K562 (cell line): ENCODE results near the gene EFCAB13. TPM values are rescaled to one million over a fixed set of nuclear protein-coding genes. Genes with fewer than 3 reads are reported as not detected.
A peak's percentile ranks its signal among the peaks of the same experiment; 100 is the strongest.
"Not testable (repeated sequence)": the region's sequence is repeated elsewhere in the genome, so short reads cannot be mapped to it uniquely, and the experiment has no call there.

ENCODE experiments used
- ATAC-seq: fragments of 200-7000 bp; cut with Tn5 transposase; 3 replicates; pipeline ENCODE4 v1.9.1; 2020; ENCODE audit warnings: moderate library complexity
- BruUV-seq: library from RNA; stranded (reverse); fragments of 400-500 nt; replicated peaks from 2 replicates; lab custom pipeline; 2021; lab: Mats Ljungman, UMichigan
- CTCF ChIA-PET: fragments of 300-600 bp; formaldehyde crosslinking; extraction: SDS; loops from one replicate; lab custom pipeline; 2021; ENCODE audit warnings: low intra/inter-chr PET ratio; lab: Yijun Ruan, JAX
- POLR2A ChIA-PET: fragments of 300-600, 350-650 bp; sonication (Branson Sonifier 250); formaldehyde crosslinking; extraction: SDS; loops from one replicate; lab custom pipeline; 2021; ENCODE audit warnings: antibody characterized with exemption, inconsistent platforms; lab: Yijun Ruan, JAX
- DNase-seq, 4 experiments: peaks; one replicate each; pipeline versions ENCODE4 v3.0.0 to v3.0.0-alpha.2; 2011 to 2018; ENCODE audit warnings: low spot score in 3 of 4, mixed read lengths in 3 of 4; ENCODE audit errors: extremely low read depth in 1 of 4
- FAIRE-seq: peaks from 2 replicates; lab custom pipeline; 2011; peaks lifted over from hg19 to GRCh38; lab: Jason Lieb, UNC
- H2AFZ ChIP-seq: 2 replicates; pipeline ENCODE4 v1.6.0; 2011; ENCODE audit warnings: low read depth, low read length, control low read depth, inconsistent platforms
- H3K27ac ChIP-seq: fragments of 200-600 bp; 3 replicates; pipeline ENCODE4 v1.8.0; 2011; ENCODE audit warnings: low read depth, mild to moderate bottlenecking, control low read depth, inconsistent platforms, low read length, moderate library complexity, mixed read lengths; ENCODE audit errors: extremely low read depth
- H3K27me3 ChIP-seq, 2 experiments: fragments of 300-600 bp in 1 of 2; 2 replicates in 1 of 2; 3 replicates in 1 of 2; pipeline versions ENCODE4 v1.6.0 to v1.8.0; 2011; ENCODE audit warnings: inconsistent platforms in 2 of 2, low read length in 2 of 2, mild to moderate bottlenecking in 1 of 2, mixed read lengths in 1 of 2, moderate library complexity in 1 of 2; ENCODE audit not compliant: control insufficient read depth in 2 of 2, insufficient read depth in 2 of 2
- H3K36me3 ChIP-seq: fragments of 300-600 bp; 3 replicates; pipeline ENCODE4 v1.8.0; 2011; ENCODE audit warnings: mild to moderate bottlenecking, low read length, inconsistent platforms; ENCODE audit not compliant: control insufficient read depth, insufficient read depth
- H3K4me1 ChIP-seq, 2 experiments: fragments of 200-600 bp in 1 of 2; replicated peaks in 1 of 2; 2 replicates in 1 of 2; 3 replicates in 1 of 2; pipeline versions ENCODE4 v1.5.1 to v1.8.0; 2011; ENCODE audit warnings: inconsistent platforms in 2 of 2, low read length in 2 of 2, mild to moderate bottlenecking in 1 of 2, mixed read lengths in 1 of 2, moderate library complexity in 1 of 2; ENCODE audit not compliant: control insufficient read depth in 2 of 2, insufficient read depth in 2 of 2
- H3K4me2 ChIP-seq: 2 replicates; pipeline ENCODE4 v1.6.1; 2011; ENCODE audit warnings: low read length, control low read depth, inconsistent platforms, mixed read lengths; ENCODE audit not compliant: insufficient read depth
- H3K4me3 ChIP-seq: fragments of 200-600 bp; sonication (generic), shearing (Covaris generic); 2 replicates; pipeline ENCODE4 v1.5.1; 2016; ENCODE audit warnings: control low read depth, inconsistent platforms
- H3K79me2 ChIP-seq: fragments of 200-600 bp; 3 replicates; pipeline ENCODE4 v1.8.0; 2011; ENCODE audit warnings: low read length, inconsistent platforms; ENCODE audit not compliant: control insufficient read depth, insufficient read depth
- H3K9ac ChIP-seq, 2 experiments: 2 replicates each; pipeline versions ENCODE4 v1.6.0 to v1.6.1; 2011; ENCODE audit warnings: low read depth in 2 of 2, low read length in 2 of 2, control low read depth in 1 of 2, inconsistent platforms in 1 of 2, mild to moderate bottlenecking in 1 of 2, mixed read lengths in 1 of 2; ENCODE audit not compliant: insufficient read depth in 1 of 2
- H3K9me1 ChIP-seq: one replicate; pipeline ENCODE4 v1.6.0; 2011; ENCODE audit warnings: inconsistent platforms, mild to moderate bottlenecking, low read length, moderate library complexity; ENCODE audit not compliant: control insufficient read depth, insufficient read depth
- H3K9me3 ChIP-seq: replicated peaks from 2 replicates; pipeline ENCODE4 v1.5.1; 2011; ENCODE audit warnings: low read depth, low read length, inconsistent platforms; ENCODE audit not compliant: control insufficient read depth, insufficient read depth
- H4K20me1 ChIP-seq: replicated peaks from 2 replicates; pipeline ENCODE4 v1.6.1; 2011; ENCODE audit warnings: low read length, inconsistent platforms, mixed read lengths; ENCODE audit not compliant: control insufficient read depth, insufficient read depth
- EP300 ChIP-seq: IDR thresholded peaks from 2 replicates; pipeline ENCODE4 v1.6.1; 2012; ENCODE audit warnings: low read length, improper control_type of control experiment
- WGBS: fragments of 100-300 bp; shearing (Covaris generic); methylation state at CpG from one replicate; pipeline ENCODE4 v1.1.6; 2016; ENCODE audit warnings: low coverage, mixed read lengths; ENCODE audit not compliant: insufficient coverage; ENCODE audit errors: missing lambda C conversion rate; 5-methylcytosine and 5-hydroxymethylcytosine counted together
- in situ Hi-C: fragments of 300-500 bp; cut with MboI; formaldehyde crosslinking; loops from 4 replicates; pipeline ENCODE4 v1.15.0; 2018; ENCODE audit warnings: inconsistent platforms, mixed read lengths
- intact Hi-C: fragments of 100-400 bp; cut with micrococcal nuclease; formaldehyde crosslinking; loops from 2 replicates; pipeline ENCODE4 v1.14.2; 2022
- polyA plus RNA-seq, 8 experiments: library from polyadenylated mRNA; depleted of rRNA in 4 of 8; stranded (reverse) in 5 of 8; unstranded in 3 of 8; fragments of >200 nt; fragmentation: Nextera tagmentation in 2 of 8; fragmentation: Illumina TruSeq in 1 of 8; extraction: Ambion mirVana in 2 of 8; extraction: Trizol in 1 of 8; gene quantifications; 2 replicates each; pipeline versions ENCODE4 v1.2.1 to v1.2.3, GENCODE V29; 2011 to 2014; ENCODE audit warnings: inconsistent platforms in 1 of 8, missing spikeins in 1 of 8
- total RNA-seq, 7 experiments: library from RNA; depleted of rRNA in 6 of 7; stranded (reverse); fragments of >200 nt in 6 of 7; fragmentation: Illumina TruSeq in 2 of 7; extraction: Trizol in 2 of 7; gene quantifications; 2 replicates each; pipeline versions ENCODE4 v1.2.1 to v1.2.3, GENCODE V29; 2011 to 2021; ENCODE audit warnings: low replicate concordance in 1 of 7

The EFCAB13 gene
- total and polyA plus RNA-seq, 9 of the 15 experiments (the other 6 are each of a cell fraction or from before 2014, with no cell fraction given): 0.32 to 1.3 (median 0.95) TPM

- TF ChIP-seq EP300: no peak
- H2AFZ ChIP-seq: no peak overlapping the region
- ATAC-seq (no peak), DNase-seq (no peak), FAIRE-seq (peak; percentile 51)
- no peaks in the 10 kb centered on the region for H3K4me1 ChIP-seq
- ChIA-PET POLR2A (no interaction called here), CTCF (interaction anchor here (0.7 kb wide), 1 partner anchor 37 kb away, joined by 4 read pairs; no protein-coding TSS in a partner anchor)
- no peak overlapping the region for H3K9ac ChIP-seq
- in situ Hi-C loops (no loop called here), intact Hi-C loops (no loop called here)
- no peaks in the 10 kb centered on the region for H3K9me1 ChIP-seq
- no peak overlapping the region for H3K4me2 ChIP-seq
- BruUV-seq: no TSS peak
- H3K4me3 ChIP-seq: no peak overlapping the region
- H3K27me3 ChIP-seq: no peaks in the 10 kb centered on the region
- H3K9me3 ChIP-seq: no peaks in the 10 kb centered on the region
- WGBS: 74% methylated on average over 2 of the region's 2 CpGs
- H3K27ac ChIP-seq: no peak overlapping the region
- peaks cover 3% of the 10 kb centered on the region; the same call in 1 of the 3 replicates for H3K36me3 ChIP-seq
- no peaks in the 10 kb centered on the region for H3K79me2 ChIP-seq
- no peaks in the 10 kb centered on the region for H4K20me1 ChIP-seq
Observed at GRCh38 chr17:47427985-47428384, 104.2 kb downstream of the EFCAB13 start.

GRCh38 chr17:47432240-47432639 lies 108.5 kb downstream of the EFCAB13 start:
- 95% methylated on average over 9 of the region's 9 CpGs for WGBS
- H3K4me3 ChIP-seq, H3K9me1 ChIP-seq, H4K20me1 ChIP-seq, BruUV-seq, in situ Hi-C loops, H2AFZ ChIP-seq, ATAC-seq, H3K9me3 ChIP-seq, POLR2A ChIA-PET, H3K27me3 ChIP-seq, FAIRE-seq, H3K36me3 ChIP-seq, H3K4me2 ChIP-seq, DNase-seq, H3K4me1 ChIP-seq, H3K9ac ChIP-seq, CTCF ChIA-PET, intact Hi-C loops, H3K27ac ChIP-seq, H3K79me2 ChIP-seq: not testable (repeated sequence)
